GM23248 (cell line): ENCODE measurements around the gene ANHX.

Experiments
- EZH2 ChIP-seq: fragments of 200-600 bp; sonication (generic); IDR thresholded peaks from 2 replicates; pipeline ENCODE4 v1.6.1; 2018; ENCODE audit warnings: antibody characterized with exemption, mild to moderate bottlenecking; ENCODE audit not compliant: insufficient read depth, poor library complexity, severe bottlenecking
- EZH2phosphoT487 ChIP-seq: fragments of 200-600 bp; sonication (generic); IDR thresholded peaks from 2 replicates; pipeline ENCODE4 v1.6.1; 2018; ENCODE audit warnings: antibody characterized with exemption, moderate library complexity, mild to moderate bottlenecking, low read depth; ENCODE audit not compliant: insufficient read depth

- TF ChIP-seq EZH2phosphoT487 (no peak), EZH2 (no peak)
Observed at GRCh38 chr12:133256321-133256720, 20.6 kb upstream of the ANHX start.
